Measurements from ENCODE around the gene CCDC57.

Gene CCDC57

DNA sequence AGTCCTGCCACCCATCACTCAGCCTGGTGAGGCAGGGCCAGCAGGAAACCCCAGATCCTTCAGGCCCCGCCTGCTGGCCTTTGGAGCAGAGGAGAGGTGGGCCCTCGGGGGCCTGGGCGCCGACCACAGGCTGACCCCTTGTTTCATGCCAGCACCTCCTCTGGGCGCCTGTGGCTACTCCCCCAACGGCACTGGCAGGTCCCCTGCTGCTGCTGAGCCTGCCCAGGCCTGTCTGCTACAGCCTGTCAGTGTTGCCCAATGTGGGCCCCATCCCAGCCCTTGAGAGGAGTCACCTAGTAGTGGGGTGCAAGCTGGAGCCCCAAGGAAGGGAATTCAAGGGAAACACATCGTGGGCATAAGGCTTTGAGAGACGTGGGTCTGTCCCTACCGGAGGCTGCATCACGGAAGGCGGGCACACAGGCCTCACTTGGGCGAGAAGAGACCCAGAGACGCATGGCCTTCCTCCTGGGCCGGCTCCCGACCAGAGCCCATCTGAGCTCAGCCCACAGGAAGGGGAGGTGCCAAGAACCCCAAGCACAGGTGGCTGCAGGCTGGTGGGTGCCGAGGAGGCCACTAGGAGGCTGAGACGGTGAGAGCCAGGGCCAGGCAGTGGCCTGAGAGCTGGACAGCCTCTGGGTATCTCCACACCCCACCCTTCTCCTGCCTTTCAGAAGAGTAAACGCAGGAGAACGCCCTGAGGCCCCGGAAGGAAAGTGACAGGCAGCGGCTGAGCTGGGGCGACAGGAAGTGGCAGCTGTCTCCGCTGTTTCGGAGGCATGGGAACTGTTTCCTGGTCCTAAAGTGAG is 106.6 kb downstream of the CCDC57 start:
- peak; percentile 89 for ATAC-seq

DNA sequence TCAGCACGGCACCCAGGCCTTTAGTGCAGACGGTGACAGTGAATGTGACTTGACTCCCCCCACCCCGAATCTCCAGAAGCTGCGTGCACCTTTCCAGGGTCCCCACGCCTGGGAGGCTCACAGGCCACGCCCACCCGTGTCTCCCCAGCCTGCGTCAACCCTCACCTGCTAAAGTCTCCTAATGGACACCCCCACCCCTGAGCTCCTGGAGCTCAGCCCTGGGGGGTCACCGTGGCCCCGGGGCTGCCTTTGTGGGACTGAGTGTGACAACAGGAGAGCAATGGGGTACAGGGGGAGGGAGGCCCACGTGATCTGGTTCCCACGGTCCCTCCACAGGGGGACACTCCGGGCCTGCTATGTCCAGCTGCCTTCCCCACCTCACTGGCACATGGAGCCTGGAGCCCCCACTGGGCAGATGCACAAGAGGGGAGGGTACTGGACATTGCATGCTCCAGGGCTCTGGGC is 107.2 kb downstream of the CCDC57 start:
- no peak for DNase-seq
- no peak for ATAC-seq

More for the DNA sequence above, 106.6 kb downstream of the CCDC57 start:
- peak; percentile 74 for DNase-seq

DNA sequence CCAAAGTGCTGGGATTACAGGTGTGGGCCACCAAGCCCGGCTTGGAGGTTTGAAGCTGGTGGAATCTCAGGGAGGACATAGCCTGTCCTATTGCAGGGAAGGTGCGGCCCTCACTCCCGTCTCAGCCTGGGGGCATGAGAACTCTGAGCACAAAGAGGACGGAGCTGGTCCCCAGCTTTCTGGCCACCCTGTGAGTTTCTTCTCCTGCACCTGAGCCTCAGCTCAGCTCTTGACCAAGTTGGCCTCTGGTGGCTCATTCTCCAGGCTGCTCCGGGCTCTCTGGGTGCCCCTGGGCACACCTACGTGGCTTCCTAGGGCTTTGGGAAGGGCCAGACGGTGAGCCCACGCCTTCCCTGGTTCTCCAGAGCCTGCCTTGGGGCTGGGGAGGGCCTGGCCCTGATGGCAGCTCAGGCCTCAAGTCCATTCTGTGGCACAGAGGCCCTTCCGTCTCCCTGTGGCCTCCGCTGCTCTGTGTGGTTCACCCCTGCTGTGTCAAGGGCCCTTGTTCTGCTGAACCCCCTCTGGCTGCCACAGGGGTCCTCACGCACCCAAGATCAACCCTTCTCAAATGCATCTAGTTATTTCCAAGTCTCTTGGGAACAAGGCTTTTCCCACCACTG is 107.7 kb downstream of the CCDC57 start:
- DNase-seq (no peak), ATAC-seq (no peak)

DNA sequence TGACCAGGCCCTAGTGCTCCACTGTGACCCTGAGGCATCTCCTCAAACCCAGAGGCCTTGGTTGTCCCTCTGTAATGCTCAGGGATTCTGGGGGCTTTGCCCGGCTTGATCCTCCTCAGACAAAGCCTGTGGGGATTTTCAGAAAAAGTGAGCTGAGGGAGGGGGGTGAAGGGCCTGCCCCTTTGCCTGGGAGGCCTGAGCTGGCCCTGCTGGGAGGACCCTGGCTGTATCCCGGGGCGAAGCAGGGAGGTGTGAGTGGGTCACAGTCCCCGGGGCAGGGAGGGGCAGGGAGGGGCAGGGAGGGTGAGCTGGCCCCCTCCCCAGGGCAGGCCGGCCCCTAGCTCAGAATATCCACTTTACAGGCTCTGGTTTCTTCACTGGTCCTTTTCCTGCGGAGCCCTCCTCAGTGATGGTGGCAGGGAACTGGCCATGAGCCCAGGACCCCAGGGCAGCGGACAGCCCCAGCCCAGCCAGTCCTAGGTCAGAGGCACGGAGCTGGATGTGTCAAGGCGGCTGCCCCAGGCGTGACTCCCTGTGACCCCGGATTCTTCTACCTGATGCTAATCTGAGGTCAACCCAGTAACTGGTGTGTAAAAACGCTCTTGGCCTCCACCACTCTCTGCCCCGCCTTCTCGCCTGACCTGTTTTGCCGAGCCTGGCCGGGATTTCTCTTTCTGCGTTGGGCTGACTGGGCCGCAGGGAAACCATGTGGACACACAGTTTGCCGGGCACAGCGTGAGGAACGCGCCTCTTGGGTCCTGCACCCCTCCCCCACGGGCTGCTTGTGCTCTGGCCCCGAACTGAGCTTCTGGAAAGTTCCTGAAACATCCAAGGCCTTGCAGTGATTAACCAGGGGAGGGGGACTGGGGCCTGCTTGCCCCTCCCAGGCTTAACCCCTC is 108.8 kb downstream of the CCDC57 start:
- DNase-seq (no peak), ATAC-seq (no peak)

DNA sequence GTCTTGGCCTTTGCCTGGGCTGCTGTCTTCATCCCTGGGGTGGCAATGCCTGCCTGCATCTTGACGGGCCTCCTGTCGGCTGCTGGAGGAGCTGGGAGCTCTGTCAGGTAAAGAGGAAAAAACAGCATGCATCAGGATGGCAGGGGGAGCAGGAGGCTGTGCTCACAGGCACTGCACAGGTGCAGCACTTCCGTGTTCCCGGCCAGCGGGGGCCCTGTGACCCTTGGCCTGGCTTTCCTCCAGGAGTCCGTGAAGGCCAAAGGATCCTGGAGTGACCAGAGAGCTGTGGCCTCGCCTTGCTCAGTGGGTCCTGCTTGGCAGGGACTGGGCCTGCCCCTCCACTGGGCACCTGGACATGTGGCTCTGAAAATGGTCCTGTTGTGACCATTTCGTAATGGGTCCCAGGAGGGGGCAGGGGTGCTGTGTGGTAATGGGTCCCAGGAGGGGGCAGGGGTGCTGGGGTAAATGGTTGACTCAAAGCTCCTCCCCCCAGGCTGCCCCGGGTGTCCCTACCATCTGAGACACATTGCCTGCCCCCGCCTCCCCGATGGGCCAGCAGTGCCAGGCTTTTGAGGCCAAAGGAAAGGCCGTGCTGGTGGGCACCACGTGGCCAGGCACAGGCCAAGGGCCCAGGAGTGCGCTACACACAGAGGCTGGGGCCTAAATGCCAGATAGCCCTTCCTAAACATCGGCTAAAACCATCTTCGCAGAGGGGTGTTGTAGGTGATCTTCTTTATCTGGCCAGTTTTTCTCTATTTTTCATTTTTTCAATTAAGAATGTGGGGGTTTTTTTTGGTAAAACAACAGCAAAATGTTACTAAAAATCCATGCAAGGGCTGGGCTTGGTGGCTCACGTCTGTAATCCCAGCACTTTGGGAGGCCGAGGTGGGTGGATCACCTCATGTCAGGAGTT is 110.6 kb downstream of the CCDC57 start:
- DNase-seq = no peak
- ATAC-seq = no peak

DNA sequence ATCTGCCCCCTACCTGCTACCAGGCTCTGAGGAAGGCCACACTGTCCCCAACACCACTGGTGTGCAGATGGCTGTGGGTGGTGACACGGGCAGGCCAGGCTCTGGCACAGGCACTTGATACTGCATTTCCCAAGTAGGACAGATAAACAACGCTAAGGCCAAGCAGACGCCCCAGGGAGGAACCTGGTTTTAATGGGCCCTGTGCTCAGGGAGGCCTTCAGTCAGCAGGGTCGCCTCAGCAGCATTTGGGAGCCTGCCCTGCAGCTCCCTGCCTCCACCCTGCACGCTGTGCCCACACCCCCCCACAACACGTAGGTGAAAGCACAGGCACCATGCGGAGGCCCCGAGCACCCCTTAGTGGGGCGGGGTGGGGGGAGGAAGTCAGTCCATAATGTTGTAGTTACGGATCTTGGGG is 111.3 kb downstream of the CCDC57 start:
- ATAC-seq = no peak
- no peak for DNase-seq

DNA sequence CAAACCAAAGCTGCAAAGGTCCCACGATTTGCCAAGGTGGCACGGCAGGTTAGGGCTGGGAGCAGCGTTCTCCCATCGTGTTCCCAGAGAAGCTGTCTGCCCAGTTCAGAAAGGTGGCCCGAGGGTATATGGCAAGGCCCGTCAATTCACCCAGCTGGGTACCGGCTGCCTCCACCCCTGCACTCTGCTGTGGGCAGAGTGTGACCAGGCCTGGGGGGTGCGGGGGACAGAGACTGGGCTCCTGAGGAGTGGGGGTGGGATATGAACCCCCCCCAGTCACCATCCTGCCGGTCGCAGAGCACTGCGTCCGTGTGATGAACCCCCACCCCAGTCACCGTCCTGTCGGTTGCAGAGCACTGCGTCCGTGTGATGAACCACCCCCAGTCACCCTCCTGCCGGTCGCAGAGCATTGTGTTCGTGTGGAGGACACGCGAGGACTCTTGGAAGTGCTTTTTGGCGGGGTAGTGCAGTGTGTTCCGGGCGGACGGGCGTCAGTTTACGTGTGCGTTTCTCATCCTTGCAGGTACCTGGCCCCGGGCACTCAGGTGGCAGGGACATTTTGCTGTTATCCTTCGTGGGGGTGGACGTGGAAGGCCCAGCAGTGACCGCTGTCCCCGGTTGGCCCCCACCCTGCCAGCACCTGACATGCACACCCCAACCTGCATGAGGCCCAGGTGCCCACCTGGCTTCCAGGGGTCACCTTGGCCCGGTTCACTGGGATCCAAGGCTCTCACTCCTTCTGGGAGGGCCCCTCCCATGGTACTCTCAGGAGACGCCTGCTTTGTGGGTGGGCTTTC is 111.9 kb downstream of the CCDC57 start:
- DNase-seq (no peak), ATAC-seq (no peak)

DNA sequence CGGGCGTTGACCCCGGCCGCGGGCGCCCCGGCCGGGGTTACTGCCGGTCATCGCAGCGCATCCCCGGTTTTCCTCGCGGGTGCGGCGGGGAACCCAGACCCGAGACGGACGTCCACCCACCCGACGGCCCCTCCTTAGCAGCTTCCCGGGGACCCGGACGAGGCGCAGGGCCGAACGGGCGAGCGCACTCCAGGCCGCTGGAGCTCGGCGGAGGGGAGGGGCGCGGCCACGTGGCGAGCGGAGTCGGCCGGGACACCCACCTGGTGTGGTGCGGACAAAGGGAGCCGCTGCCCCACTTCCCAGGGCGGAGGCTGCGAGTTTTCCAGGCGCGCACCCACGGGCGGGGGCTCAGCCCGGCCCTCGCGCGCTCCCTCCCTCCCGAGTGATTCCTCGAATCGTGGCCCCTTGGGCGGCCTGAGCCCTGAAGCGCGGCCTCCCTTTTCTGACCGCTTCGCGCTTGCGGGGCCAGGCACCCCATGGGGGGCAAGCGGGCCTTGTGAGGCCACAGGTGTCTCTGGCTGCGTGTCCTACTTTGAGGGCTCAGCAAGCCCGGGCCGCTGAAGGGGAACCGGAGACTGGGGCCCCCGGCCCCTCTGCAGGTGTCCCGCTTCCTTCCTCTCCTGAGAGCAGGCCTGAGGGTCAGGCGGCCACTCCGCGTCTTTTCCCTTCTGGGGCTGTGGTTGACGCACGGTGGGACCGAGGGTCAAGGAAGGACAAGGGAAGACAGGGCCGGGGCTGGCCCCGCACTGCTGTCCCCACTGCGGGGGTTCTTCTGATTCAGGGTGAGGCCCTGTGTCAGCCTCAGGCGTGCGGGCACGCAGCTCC is 113.5 kb downstream of the CCDC57 start:
- no peak for DNase-seq
- ATAC-seq = peak; percentile 3

DNA sequence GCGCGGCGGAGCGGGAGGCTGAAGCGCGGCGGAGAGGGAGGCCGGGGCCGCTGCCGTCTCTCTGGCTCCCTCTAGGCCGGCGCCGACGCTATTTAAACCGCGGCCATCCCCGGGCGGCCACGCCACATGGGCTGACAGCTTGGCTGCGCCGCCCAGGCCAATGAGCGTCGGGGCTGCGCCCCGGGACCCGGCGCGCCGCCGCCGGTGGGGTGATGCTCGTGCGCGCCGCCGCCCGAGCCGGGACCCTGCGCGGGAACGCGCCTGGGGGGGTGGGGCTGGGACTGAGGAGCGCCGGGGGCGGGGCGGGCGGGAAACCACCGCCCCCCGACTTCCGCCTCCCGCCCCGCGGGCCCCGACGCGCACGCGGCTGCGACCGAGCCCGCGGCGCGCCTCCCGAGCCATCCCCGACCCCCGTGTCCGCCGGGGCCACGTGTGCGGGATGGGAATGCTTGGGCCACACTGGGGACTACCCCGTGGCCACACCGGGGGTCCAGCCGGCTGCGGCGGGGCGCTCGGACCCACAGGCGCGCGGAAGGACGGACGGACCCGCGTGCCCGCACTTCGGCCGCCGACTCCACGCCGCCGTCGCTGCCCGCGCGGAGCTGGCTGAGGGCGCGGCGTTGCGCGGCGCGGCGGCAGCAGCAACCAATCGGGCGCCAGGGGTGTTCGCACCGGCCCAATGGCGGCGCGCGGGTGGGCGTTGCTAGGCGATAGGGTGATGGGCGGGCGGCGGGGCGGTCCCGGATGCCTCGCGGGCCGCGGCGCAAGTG is 114.3 kb downstream of the CCDC57 start, which contains the start of gene FASN:
FASN (minus strand) TSS at position 68 of the 770 bp plus-strand sequence. CDS start 1,791 bp downstream, outside the sequence.
- peak; percentile 98 for DNase-seq
- peak; percentile 79 for ATAC-seq

DNA sequence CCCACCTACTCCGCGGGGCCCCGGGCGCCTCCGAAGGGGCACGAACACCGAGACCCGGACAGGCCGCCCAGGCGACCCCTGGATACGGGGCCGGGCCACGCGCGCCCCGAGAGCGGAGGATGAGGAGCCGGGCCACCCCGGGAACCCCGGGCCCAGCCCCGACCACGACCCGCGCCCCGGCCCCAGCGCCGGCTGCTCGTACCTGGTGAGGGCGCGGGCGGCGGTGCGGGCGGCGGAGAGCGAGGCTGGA is 114.8 kb downstream of the CCDC57 start:
- DNase-seq (no peak), ATAC-seq (no peak)

DNA sequence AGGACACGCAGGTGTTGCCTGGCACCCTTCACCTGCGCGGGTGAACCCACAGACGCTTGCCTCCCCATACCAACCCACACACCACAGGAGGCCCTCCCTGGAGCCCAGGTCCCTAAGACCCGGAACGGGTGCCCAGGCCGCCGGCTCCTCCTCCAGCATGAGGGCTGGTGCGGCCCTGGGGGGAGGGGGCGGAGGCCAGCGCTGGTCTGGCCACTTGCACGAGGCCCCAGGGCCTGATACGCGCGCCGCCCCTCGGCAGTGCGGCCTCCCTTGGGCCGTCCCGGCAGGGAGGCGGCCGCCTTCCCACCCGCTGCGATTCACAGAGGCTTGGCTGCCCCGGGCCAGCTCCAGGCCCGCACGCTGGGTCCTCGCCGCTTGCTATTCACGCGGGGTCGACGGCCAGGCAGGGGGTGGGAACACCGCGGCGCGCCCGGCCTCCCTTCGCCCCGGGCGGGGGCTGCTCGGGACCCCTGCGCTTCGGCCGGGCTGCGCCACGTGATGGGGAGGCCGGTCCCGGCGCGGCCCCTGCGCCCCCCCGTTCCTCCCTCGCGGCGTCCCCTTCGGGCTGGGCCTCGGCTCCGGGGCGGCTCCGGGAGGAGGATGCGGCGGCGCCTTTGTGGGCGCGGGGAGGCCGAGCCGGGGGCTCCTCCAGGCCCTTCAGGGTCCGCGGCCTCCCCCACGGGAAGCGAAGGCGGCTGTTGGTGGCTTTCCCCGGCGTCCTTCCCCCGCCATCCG is 115.3 kb downstream of the CCDC57 start:
- peak; percentile 42 for DNase-seq
- no peak for ATAC-seq

DNA sequence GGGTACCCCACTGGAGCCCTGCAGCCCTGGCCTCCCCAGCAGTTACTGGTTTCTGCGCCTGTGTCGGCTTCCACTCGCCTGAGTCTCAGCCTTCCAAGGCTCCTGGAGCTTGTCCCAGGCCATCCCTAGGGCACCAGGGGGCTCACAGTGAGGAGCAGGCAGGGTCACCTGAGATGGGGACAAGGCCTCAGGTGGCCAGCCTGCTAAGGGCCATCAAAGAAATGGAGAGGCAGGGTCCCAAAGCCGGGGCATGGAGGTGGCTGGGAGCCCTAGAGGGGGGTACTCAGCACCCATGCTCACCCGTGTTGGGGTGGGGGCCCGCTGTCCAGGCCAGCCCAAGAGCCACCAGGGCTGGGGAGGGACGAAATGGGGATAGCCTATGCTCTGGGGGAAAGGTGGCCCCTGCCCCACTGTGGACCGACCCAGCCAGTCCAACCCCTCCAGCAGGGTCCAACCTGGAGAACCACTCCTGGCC is 115.9 kb downstream of the CCDC57 start:
- DNase-seq (no peak), ATAC-seq (no peak)

DNA sequence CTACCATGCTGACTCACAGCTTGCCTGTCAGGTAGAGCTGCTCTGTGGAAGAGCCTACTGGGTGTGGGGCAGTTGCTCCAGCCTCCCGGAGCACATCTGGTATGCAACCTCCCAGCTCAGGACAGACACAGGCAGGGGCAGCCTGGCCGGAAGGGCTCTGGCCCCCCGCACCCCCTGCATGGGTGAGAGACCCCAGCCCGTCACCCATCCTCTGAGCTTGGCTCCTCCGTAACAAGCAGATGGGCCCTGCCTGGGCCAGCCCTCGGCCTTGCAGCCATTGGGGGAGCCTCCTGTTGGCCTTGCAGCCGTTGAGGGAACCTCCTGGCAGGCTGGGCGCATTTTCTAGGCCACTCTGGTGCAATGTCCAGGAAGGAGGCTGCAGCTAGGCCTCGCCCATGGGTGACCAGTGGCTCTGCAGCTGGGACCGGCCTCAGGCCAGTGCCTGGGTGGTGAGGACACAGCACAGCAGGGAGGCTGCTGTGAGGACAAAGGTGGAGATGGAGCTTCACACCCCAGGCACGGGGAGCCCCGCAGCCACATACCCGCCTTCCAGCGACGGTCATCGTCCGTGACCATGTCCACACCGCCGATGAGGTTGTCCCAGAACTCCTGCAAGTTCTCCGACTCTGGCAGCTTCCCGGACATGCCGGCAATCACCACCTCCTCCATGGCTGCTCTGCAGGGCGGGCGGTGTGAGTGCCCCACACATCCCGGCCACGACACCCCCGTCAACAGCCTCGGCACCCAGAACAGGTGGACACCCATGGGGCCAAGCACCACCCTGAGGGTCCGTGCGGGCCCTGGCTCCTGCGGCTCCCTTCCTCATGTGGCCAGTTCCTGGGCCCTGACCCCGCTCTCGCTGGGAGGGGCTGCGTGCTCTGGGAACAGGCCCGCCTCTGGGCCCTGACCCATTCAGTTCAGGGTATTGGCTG is 116.6 kb downstream of the CCDC57 start:
- DNase-seq (no peak), ATAC-seq (no peak)

DNA sequence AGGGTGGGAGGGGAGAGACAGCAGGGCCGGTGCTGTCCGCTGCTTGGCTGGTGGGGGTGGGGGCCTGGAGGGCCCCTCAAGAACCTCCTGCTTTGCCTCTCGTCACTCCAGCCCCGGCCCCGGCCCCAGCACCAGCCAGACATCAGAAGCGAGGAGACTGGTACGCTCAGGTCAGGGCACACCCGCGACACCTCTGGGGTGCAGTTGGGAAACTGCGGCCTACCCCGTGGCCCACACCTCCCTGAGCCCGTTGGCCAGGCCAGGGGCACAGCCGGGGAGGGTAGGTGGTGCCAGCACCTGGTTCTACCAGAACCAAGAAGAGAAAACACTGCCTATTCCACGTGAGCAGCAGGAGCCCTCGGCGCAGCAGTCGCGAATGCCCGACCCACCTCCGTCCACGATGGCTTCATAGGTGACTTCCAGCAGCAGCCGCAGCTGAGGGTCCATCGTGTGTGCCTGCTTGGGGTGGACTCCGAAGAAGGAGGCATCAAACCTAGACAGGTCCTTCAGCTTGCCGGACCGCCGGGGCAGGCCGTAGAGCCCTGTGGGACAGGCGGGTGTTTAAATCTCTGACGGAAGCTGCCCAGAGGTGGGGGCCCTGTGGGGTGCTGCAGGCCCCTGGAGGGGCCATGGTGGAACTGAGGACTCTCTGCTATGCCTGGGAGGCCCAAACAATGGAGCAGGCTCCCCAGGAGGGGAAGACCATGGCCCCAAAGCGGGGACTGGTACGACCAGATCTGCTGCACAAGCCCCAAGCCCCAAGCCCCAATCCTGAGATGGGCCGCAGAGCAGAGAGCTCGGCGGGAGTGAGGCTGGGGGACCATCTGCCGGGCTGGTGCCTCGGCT is 117.5 kb downstream of the CCDC57 start:
- no peak for DNase-seq
- ATAC-seq = no peak

DNA sequence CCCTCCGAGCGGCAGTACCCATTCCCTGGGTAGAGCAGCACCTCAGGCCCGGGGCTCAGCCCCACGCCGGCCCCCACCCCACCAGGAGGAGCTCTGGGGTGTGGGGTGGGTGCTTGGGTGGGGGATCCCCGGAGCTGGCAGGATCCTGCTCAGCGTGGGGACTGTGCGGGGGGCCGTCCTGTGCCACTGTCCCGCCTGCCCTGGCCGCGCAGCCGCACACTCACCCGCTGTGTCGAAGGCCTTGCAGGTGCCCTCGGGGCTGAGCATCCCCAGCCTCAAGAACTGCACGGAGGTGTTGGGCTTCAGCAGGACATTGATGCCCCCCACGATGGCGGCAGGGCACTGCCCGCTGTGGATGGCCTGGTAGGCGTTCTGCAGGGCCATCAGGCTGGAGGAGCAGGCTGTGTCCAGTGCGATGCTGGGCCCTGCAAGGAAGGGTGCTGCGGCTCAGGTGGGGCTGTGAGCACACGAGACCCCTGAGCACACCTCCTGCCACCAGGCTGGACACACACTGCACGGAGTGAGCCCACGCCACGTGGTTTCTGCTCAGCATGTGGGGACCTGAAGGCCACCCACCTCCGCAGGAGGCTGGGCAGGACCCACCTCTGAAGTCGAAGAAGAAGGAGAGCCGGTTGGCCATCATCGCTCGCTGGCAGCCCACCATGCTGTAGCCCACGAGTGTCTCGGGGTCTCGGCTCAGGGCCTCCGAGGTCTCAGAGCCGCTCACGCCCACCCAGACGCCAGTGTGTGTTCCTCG is 119.5 kb downstream of the CCDC57 start:
- DNase-seq (no peak), ATAC-seq (no peak)

DNA sequence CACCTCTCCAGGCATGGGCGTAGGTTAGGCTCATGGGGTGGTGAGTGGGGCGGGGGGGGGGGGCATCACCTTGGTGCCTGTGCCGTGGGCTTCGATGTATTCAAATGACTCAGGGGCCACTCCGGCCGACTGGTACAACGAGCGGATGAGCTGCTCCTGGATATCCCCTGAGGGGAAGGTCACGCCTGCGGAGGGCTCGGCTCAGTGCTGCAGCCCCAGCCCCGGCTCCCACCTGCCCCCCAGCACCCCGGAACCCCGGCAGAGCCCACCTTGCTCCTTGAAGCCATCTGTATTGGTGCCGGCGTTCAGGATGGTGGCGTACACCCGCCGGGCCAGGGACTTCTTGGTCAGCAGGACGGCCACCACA is 120.0 kb downstream of the CCDC57 start:
- no peak for DNase-seq
- ATAC-seq = no peak
